NCI-H748 treated with DMSO at 0.1 percent for 48 hours (cell line): ENCODE data around the gene GNA15.

Experiments
- DNase-seq: peaks from one replicate; lab custom pipeline; 2025; lab: John Stamatoyannopoulos, UW

The GNA15 gene

DNA sequence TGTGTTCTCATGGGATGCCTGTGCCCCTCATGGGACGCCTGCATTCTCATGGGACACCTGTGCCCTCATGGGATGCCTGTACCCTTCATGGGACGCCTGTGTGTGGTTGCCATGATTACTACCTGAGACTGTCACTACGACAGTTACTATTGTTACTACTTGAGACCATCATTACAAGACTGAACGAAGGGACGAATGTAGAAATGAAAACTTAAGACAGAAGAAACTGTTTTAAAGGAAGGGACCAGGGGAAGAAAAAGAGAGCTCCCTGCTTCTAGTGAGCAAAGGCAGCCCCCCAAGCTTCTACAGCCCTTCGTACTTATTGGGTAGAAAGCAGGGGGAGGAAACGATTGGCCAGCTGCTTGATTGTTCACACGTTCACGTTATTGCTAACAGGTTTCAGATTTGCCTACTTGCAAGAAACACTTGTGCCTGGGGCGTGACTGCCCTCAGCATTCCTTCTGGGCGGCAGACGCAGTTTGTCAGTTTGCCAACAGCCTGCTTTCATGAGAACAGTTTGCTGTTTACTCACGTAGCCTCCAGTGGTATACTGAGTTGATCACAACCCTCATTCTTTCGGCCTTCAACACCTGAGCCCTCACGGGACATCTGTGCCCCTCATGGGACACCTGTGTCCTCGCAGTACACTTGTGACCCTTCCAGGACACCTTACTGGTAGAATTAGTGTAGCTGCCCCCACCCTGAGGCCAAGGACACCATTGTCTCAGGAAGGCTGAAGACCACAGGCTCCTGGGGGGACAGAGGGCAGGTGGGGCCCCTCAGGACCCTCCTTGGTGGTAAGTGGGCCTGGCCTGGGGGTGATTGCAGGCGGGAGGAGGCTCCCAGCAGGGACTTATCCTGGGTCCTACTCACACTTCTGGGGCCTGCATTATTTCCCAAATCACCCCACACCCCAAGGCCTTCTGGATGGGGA is 40.2 kb downstream of the GNA15 start:
- no peak for DNase-seq

GRCh38 chr19:3176715-3177501 is 41.1 kb downstream of the GNA15 start:
- DNase-seq, result no peak

- no peak for DNase-seq
These were observed 42.6 kb downstream of the GNA15 start, which contains the start of gene S1PR4 for GRCh38 chr19:3178377-3178972. Gene S1PR4 (plus strand): TSS chr19:3178769. CDS start chr19:3178793, 24 bp downstream.

DNA sequence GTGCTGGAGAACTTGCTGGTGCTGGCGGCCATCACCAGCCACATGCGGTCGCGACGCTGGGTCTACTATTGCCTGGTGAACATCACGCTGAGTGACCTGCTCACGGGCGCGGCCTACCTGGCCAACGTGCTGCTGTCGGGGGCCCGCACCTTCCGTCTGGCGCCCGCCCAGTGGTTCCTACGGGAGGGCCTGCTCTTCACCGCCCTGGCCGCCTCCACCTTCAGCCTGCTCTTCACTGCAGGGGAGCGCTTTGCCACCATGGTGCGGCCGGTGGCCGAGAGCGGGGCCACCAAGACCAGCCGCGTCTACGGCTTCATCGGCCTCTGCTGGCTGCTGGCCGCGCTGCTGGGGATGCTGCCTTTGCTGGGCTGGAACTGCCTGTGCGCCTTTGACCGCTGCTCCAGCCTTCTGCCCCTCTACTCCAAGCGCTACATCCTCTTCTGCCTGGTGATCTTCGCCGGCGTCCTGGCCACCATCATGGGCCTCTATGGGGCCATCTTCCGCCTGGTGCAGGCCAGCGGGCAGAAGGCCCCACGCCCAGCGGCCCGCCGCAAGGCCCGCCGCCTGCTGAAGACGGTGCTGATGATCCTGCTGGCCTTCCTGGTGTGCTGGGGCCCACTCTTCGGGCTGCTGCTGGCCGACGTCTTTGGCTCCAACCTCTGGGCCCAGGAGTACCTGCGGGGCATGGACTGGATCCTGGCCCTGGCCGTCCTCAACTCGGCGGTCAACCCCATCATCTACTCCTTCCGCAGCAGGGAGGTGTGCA is 43.3 kb downstream of the GNA15 start:
- no peak for DNase-seq

DNA sequence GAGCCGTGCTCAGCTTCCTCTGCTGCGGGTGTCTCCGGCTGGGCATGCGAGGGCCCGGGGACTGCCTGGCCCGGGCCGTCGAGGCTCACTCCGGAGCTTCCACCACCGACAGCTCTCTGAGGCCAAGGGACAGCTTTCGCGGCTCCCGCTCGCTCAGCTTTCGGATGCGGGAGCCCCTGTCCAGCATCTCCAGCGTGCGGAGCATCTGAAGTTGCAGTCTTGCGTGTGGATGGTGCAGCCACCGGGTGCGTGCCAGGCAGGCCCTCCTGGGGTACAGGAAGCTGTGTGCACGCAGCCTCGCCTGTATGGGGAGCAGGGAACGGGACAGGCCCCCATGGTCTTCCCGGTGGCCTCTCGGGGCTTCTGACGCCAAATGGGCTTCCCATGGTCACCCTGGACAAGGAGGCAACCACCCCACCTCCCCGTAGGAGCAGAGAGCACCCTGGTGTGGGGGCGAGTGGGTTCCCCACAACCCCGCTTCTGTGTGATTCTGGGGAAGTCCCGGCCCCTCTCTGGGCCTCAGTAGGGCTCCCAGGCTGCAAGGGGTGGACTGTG is 44.0 kb downstream of the GNA15 start:
- no peak for DNase-seq

- no peak for DNase-seq
These were observed 48.1 kb downstream of the GNA15 start for GRCh38 chr19:3183721-3184641.

- DNase-seq, result peak; percentile 55
These were observed 49.1 kb downstream of the GNA15 start for GRCh38 chr19:3184847-3185460.

DNA sequence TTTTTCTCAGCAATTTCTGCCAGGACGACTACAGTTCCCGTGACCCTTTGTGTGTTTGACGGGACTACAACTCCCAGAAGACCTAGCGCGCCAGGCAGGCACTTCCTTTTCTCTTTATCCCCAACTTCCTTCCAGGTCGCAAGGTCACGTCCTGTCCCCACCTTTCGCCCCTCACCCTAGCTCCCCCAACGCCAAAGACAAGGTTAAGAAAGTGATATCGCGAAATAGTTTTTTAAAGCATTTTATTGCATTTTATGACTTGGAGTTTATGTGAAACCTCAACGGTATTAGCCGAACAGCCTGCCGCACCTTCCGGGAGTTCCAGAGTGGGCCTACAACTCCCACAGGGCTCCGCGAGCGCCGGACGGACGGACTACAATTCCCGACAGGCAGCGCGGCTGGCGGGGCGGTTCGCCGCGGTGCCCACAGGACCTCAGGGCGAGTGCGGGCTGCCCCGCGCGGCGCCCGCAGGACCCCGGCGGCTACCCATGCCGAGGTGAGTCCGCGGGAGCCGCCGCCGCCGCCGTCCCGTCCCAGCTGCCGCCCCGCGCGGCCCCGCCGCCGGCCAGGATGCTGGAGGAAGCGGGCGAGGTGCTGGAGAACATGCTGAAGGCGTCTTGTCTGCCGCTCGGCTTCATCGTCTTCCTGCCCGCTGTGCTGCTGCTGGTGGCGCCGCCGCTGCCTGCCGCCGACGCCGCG is 49.8 kb downstream of the GNA15 start, which contains the start of gene NCLN:
Gene NCLN (plus strand): TSS at position 470 of the 699 bp plus-strand sequence. CDS start 101 bp downstream, at position 571.
- DNase-seq, result peak; percentile 82

DNA sequence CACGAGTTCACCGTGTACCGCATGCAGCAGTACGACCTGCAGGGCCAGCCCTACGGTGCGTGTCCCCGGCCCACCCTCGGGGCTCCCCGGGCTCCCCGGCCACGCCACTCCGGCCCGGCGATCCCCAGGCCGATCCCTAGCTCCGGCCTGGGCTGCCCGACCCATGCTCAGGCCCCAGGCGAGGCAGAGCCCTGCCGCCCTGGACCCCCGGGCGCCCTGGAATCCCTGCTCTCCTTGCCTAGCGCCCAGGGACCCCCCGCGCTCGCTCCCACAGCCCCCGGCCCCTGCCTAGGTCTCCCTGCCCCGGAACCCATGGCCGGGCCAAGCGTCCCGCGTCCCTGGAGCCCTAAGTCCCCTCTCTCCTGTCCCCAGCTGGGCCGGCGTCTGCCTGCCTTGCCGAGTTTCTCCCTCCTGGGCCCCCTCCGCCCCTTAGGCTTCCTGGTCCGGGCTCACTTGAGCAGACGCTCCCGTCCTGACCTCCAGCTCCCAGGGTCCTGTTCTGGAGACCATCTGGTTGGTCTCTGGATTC is 50.4 kb downstream of the GNA15 start:
- DNase-seq, result no peak

- no peak for DNase-seq
These were observed 51.2 kb downstream of the GNA15 start for GRCh38 chr19:3186891-3187661.

- no peak for DNase-seq
These were observed 52.1 kb downstream of the GNA15 start for GRCh38 chr19:3187662-3188511.

DNA sequence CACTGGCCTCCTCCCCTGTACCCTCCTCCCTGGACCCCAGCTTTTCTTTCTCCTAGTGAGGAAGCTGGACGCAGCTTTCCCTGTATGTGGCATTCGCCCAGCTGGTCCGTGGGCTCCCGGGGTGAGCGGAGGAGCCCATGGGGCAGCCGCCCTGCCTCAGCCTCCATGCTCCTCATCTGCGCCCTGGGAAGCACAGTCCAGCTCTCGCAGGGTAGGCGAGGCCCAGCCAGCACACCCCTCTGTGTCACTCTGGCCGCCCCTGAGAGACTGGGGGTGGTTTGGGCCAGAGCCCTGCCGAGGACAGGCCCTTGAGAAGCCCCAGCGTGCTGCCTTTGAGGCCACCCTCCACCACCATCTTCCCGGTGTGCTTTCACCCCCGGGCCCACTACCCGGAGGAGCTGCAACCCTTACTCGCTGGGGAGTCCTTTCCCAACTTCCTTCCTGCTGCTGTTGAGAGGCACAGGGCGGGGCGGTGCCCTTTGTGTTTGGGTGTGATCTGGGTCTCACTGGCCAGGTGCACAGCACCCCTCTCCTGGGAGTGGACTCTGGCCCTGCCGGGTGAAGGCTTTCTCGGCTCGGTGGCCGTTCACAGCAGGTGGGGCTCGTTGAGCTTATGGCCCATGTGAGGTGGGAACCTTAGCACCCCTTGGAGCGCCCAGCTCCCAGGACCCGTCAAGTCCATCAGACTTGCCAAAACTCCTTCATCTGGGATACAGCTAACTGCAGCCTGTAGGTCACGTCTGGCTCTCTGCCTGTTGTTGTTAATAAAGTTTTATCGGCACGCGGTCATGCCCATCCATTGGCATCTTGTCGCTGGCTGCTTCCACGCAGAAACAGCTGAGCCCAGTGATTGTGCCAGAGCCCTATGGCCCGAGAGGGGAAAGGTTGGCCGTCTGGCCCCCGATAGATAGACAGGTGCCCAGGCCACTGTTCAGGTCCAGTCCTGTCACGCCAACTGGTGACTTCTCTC is 53.1 kb downstream of the GNA15 start:
- no peak for DNase-seq

DNA sequence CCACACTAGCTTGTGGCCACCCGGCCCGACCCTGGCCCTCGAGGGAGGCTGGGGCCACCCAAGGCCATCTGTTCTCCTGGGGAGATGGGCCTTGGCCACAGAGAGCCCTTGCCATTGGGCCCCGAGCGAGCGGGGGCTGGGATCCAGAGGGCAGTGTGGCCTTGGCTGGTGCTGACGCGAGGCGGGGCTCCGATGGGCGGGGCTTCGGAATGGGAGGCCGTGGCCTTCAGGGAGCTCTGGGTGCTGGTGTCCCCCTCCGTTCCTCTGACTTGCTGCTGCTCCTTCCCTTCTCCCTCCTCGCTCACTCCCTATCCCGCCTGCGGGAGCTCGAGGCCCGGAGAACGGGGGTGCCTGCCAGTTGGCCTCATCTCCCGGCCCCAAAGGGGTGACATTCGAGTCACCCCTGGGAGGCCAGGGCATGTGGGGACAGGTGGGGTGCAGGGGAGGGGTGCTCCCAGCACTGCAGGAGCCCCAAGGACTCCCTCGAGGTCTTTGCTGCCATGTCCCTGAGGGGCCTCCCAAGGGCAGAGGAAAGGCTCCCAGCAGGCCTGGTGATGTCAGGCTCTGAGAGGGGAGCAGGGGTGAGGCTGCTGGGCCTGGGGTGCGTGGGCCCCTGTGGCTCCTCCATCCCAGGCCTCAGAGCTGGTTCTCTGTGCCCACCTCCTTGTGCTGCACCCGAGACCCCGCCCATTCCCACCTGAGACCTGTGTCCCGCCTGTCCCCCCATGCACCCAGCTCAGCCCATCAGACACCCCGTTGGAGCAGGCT is 54.1 kb downstream of the GNA15 start:
- no peak for DNase-seq

DNA sequence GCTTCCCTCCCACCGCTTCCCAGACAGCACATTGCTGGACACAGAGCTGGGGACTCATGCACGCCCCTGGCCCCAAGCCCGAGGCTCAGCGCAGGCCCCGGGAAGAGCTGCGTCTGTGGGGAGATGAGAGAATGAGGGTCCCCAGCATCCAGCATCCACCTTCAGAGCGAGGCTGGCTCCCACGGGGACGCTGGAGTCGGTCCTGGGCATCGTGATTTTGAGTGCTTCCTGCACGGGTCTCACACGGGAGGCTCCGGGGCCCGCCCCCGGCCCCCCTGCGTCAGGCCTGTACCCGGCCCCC is 54.6 kb downstream of the GNA15 start:
- no peak for DNase-seq
